IPS DF 4.7 (cell line): ENCODE results near the gene ANXA6.

Source experiments
- DNase-seq: peaks from one replicate; pipeline ENCODE4 v3.0.0-alpha.2; 2013; ENCODE audit warnings: low spot score; ENCODE audit errors: extremely low read depth

The ANXA6 gene

DNA sequence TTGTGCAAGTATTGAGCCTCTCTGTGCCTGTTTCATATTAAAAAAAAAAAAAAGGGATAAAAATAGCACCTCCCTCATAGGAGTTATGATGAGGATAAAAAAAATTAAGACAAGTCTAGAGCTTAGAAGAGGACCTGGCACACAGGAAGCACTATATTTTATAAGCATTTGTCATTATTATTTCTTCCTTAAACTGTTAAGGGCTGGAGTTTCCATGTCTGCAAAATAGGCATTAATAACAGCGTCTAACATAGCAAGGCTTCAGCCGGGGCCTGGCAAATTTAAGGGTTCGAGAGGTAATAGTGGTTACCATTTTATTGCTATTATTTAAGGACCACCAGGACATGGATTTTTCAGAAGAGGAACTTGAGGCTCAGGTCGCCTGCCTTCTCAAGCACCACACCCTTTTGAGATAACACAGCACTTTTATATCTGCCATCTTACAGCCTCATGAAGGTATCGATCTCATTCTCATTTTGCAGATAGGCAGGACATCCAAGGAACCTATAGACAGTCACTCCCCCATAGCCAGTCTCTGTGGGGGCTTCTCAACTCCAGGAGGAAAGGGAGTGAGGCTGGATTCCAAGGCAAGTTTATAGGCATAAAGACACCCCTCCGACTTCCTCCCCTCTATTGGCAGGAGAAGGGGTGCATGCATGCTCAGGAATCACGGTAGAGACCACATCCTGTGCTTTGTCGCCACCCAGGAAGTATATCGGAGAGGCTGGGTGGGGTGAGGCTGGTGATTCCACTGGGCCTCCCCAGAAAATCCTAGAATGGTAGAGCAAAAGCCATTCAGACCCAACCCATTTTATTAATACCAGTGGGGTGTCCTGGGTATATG is 2.4 kb downstream of the ANXA6 start:
- no peak for DNase-seq

DNA sequence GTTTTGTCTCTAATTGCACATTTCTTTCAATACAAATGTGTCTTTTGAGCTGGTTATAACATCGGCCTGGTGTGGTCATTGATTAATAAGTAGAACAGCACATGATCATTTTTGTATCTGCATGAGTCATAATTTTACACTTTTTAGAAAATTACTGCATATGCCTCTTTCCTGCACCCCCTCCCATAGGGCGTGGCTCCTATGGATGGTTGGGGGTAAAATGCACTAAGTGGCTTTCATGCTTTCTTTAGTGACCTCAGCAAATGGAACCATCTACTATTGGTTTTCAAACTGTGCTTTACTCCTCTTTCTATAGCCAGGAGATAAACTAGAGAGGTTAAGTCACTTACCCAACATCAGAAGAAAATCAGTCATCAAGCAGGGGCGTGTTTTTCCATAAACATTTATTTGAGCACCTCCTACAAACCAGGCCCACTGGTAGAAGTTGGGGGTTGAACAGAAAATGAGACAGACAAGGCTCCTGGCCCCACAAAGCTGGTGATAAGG is 3.8 kb downstream of the ANXA6 start:
- no peak for DNase-seq

DNA sequence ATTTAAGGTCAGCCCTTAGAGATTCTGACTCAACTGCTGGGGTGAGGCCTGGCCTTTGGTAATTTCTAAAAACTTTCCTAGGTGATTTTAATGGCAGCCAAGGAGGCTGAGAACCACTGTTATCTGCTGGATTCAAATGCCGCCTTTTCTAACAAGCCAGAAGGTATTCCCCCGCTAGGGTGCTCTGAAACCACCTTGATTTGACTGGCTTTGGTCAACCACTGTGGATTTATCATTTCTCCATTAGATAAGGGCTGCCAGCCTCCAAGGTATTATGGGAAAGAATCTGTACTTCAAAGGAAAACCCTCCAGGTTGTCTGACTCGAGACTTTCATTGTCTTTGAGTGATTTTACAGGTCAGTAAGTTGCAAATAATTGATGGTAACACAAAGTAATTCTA is 4.3 kb downstream of the ANXA6 start:
- no peak for DNase-seq

DNA sequence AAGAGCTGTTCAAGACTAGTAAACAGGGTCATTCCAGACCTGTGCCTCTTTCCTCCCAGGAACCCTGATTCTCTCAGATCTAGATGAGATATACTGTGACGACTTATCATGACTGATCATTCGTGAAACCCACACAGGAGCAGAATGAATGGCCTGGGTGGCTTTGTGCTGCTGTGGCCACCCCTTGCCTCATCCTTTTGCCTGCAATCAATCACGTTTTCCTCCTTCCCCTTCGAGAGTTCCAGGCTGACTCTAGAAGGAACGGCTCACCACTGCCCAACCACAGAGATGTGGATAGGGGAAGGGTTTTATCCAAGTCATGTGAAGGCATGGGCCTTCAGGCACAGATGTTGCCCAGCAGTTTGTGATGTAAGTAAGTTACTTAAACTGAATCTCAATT is 5.8 kb downstream of the ANXA6 start:
- DNase-seq = no peak

DNA sequence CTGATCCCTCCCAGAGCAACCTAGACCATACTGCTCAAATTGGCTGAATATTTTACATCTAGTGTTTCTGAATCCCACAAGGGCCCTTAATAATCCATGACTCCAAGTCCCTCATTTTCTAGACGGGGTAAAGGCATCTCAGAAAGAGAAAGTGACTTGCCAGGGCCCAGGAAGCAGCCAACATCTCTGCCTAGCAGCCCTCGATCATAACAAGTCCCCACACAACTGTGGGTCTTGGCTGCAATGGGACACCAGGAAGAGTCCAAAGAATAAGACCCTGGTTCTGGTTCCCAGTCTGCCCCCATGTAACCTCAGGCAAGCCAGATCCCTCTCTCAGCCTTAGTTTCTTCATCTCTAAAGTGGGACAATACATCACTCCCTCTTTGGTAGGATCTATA is 6.3 kb downstream of the ANXA6 start:
- no peak for DNase-seq

DNA sequence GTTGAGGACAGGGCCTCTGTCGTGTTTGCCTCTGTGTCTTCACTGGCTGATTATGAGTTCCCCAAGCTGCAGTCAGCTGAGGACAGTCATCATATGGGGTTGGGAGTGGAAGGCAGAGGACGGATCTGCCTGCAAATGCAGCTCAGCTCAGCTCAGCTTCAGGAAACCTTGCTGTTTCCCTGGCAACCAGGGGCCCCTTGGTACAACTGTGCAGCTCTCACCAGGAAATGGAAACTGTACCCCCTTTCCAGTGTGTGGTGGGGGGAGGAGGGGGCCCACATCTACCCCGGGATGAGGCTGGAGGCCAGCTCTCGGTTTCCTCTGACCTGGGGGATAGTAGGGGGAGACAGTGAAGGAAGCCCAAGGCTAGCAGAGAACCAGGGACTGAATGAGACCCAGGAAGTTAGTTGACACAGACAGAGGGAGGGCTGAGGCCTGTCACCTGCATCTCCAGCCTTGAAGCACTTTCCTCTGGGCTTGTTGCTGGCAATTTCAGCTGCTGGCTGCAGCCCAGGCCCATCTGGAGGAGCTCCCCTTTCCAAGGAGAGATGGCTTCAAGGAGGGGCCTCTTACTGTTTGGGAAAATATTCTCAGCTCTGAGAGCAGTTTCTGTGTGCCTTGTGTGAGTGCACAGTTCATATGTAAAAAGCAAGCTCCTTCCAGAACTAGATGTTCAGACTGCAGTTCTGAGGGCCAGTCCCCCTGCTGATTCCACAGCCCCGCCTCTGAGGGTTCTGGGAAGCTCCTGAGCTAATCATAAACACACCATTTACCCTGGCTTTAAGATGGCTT is 6.9 kb downstream of the ANXA6 start:
- no peak for DNase-seq

DNA sequence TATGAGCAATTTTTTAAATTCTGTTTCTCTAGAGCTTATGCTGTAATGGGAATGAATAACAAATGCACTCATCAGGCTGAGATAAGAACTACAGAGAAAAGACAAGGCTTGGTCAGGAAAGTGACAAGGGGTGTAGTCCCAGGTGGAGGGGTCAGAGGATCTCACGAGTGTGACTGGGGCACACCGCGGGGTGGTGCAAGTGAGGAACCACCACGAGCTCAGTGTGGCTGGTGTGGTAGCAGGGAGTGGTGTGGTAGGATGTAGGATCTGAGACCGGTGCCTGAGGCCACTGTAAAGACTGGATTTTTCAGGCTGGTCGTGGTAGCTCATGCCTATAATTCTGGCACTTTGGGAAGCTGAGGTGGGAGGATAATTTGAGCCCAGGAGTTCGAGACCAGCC is 9.0 kb downstream of the ANXA6 start:
- no peak for DNase-seq

DNA sequence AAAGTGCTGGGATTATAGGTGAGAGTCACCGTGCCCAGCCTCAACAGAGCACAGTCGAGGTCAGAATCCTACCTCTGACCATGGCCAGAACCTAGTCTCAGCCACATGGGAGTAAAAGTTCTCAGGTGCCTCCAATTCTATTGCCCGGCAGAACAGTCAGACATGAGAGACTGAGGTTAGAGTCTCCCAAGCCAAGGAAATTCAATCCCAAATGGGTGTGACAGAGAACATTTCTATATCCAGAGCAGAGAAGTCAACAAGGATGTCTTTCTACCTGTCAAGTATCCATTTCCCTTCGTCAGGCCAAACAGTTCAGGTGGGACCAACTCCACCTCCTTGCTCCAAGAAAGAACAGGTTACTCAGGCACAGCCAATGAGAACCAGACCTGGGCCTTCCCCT is 10.5 kb downstream of the ANXA6 start:
- no peak for DNase-seq

DNA sequence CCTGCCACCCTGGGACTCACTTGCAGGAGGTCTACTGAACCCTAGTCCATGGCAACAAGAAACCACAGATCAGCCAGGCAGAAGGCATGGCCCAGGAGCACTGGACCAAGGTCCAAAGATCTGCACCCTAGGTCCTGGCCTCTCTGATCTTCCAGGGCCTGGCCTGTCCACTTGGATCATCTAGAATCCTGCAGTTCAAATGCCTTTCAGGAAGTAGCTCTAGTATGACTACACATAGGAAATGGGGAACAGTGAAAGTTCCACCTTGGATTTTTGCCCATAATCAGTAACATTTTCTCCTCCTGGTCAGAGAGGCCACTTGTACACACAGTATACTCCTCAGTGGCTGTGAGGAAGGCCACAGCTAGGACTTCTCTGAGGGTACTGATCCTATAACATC is 11.5 kb downstream of the ANXA6 start:
- no peak for DNase-seq

DNA sequence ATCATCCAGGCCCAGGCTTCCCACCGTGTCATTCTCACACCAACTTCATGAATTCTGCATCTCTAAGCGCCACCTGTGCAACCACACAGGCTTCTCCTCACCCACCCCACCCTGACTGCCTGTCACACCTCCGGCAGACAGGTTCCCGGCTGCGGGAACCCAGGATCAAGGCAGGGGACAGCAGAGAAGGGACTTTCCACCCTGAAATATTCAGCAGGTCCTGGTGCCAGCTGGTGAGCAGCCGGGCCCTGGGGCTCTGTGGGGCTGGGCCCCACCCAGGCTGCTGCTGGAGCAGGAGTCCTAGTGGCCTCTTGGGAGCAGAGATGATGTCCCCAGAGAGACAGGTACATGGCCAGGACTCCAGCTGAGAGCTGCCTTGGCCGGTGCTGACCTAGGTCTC is 12.7 kb downstream of the ANXA6 start:
- no peak for DNase-seq

DNA sequence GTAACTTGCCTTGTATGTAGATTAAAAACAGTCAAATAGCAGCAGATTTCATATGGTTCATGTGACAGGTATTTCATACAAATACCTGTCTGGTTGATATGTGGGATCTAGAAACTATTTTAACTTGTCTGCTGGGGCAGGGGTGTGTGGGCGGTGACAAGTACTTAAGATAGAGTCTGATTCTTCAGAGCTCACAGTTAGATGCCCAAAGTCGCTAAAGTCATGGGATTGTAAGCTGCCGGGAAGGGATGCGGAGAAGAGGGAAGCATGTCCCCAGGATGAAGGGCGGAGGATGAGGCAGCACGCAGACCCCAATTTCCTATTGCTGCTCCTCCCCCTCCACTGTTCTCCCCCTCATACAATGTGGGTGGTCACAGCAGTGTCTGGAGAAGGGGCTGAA is 13.3 kb downstream of the ANXA6 start:
- no peak for DNase-seq

DNA sequence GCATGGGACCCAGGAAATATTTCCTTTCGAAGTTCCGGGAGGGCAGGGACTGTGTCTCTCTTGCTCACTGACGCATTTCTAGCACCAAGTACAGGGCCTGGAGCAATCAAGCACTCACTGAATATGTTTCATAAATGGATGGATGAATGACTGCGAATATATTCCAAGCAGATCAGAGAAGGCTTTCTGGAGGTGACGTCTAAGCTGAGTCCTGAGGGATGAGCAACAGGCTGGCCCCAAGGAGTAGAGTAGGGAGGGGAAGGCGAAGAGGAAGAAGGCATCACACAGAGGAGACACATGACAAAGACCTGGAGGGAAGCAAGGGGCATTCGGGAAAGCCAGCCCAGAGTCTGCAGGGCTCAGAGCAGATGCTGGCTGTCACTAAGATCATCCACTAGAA is 13.9 kb downstream of the ANXA6 start:
- DNase-seq = no peak

DNA sequence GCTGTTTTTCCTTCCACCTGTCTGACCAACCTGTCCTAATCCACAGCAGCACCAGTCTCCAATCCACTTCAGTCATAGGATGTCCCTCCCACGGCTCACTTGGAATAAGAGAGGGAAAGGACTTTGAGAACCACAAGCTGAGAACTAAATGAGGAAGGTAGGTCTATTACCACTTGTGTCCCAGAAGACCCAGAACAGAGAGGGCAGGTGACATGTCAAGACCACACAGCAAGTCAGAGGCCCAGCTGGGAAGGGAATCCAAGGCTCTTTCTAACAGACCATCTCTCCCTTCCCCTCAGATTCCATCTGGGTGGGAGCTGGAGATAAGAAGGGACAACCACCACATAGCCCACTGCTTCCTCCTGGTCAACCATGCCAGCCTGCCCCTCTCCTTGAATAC is 14.6 kb downstream of the ANXA6 start:
- DNase-seq = no peak

DNA sequence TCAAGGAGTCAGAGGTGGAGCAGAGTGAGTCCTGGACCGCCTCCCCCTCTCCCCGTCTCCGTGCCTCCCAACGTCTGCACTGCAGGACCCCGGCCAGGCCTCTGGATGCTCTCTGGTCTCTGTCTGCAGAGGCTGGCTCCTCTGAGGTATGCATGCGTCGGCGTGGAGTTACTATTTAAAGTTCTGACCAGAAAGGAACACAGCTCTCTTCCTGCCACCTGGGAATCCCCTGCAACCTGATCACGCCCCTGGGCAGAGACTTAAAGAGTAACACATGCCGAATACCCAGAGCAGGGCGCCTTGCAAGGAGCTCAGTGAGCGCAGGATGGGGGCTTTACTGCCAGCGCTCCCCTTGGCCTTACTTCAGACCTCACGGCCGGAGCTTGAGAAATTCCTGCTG is 16.0 kb downstream of the ANXA6 start:
- DNase-seq = no peak

DNA sequence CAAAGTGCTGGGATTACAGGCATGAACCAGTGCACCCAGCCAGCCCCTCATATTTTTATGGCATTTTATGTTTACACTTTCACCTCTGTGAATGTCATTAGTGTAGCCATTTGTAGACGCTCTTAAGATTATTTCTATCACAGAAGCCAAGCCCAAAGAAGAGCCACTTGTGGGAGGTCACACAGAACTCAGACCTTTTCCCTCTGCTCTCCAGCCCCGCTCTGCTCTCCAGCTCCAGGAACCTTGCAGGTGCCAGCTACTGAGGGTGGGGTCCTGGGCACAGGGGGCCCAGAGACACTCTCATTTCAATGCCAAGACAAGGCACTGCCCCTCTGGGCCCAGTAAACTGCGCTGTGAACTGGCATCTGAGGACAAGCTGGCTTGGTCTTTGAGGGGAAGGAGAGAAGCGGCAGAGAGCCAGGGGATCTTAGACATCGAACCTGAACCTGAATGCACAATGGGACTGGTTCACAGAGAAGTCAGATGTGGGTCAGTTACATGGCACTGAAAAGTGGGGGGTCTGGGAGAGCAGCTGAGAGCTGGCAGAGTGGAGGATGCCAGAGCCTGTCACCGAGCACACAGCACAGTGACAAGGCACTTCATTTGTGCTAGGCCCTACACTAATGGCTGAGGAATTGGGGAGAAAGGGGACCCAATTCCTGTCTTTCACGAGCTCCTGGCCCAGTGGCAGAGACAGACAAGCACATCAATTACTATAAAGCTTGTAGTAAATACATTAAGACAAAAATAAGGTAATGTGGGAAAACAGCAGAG is 16.7 kb downstream of the ANXA6 start:
- no peak for DNase-seq

DNA sequence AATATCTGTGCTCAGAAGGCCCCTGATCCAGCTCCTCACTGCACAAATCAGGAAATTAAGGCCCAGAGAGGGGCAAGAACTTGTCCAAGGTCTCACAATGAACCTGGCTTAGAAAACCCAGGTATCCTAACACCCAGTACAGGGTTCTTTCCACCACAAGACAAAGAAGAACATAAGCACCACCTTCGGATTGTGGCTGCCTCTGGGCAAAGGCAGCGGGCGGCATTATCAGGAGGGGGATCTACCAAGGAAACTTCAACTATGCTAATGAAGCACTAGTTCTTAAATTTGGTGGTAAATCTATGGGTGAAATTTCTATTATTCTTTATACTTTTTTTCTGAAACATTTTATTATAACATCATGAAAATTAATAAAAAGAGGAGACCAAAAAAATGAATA is 17.9 kb downstream of the ANXA6 start:
- no peak for DNase-seq

DNA sequence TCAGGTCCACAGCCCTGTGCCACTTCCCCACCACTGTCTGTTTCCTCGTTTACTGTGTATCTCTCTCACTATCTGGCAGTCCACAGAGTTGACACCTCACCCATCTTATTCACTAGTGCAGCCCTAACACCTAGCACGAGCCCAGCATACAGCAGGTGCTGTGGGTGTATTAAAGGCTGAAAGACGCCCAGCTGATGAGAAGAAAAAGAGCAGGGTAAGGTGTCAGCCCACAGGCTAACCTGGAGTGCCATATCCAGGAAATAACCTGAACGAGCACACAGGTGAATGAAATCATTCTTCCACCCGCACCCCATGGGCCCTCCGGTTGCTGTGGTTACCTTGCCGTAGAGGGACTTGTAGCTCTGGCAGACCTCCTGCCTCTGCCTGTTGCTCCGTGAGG is 18.6 kb downstream of the ANXA6 start:
- no peak for DNase-seq

DNA sequence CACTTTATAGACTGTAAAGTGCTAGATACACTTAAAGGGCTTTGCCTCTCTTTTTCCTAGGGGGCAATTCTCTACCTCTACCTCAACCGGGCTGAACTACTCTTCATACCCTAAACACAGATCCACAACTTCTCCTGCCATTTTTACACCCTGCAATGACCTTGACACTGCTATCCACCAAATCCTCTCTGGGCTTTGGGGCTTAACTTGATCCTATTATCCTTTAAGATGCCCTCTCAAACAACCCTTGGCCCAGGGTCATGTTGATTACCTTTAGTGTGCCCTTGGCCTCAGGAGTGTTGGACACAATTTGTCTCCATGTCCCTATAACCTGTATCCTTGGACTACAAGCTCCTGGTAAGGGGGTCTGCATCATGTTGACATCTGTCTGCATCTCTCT is 19.5 kb downstream of the ANXA6 start:
- DNase-seq = no peak

DNA sequence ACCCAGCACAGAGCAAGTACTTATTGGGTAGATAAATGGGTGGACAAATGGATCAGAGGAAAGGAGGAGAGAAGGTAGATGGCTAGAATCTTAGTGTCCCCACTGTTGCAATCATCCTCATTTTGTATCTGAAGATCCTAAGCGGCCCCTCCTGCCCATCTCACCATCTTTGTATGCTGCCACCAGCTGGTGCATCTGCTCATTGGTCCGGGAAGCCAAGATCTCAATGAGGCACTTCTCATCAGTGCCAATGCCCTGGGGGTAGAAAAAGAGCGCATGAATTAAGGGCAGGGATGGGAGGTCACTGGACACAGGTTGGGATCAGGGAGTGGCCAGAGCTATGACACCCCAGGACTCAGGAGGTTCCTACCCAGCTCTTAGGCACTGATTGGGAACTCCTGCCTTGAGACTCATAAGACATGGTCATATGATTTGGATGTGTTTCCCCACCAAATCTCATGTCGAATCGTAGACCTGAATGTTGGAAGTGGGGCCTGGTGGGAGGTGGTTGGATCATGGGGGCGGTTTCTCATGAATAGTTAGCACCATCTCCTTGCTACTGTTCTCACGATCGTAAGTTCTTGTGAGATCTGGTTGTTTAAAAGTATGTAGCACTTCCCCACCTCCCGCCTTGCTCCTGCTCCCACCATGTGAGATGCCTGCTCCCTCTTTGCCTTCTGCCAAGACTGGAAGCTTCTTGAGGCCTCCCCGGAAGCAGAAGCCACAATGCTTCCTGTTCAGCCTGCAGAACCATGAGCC is 20.3 kb downstream of the ANXA6 start:
- DNase-seq = no peak

DNA sequence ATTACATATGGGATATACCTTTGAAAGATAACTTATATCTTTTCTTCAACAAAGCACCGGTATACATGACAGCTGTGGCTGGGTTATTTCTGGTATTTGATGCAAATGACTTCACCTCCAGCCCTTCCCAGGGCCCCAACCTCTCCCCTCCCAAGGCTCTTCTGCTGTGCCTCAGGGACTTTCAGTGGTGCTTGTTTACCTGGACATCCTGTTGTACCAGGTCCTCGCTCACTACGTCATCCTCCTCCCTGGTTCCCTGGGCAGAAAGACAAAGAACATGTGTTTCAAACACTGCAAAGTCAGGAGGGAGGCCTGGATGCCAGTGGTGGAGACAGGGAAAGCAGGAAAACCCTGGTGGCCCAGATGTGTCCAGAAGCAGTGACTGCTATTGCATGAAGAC is 23.4 kb downstream of the ANXA6 start:
- no peak for DNase-seq

DNA sequence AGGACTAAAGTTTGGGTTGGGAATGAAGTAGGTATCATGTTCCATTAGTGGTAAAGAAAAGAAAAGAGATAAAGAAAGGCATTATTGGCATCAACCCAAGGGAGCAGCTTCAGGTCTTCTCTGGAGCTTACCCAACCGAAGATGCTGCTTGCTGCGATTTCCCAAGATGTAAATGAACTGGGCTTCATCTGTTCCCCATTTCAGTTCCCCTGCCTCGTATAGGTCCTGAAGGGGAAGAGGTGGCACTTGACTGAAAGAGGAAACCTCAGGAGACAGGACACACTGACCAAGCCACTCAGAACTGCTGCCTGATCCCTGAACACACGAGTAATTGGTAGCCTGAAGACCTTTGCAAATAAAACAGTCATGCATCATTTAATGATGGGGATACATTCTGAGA is 24.6 kb downstream of the ANXA6 start:
- DNase-seq = no peak
